Measurements from ENCODE around the gene NATD1.
A peak's percentile ranks its signal among the peaks of the same experiment; 100 is the strongest.

The NATD1 gene

DNA sequence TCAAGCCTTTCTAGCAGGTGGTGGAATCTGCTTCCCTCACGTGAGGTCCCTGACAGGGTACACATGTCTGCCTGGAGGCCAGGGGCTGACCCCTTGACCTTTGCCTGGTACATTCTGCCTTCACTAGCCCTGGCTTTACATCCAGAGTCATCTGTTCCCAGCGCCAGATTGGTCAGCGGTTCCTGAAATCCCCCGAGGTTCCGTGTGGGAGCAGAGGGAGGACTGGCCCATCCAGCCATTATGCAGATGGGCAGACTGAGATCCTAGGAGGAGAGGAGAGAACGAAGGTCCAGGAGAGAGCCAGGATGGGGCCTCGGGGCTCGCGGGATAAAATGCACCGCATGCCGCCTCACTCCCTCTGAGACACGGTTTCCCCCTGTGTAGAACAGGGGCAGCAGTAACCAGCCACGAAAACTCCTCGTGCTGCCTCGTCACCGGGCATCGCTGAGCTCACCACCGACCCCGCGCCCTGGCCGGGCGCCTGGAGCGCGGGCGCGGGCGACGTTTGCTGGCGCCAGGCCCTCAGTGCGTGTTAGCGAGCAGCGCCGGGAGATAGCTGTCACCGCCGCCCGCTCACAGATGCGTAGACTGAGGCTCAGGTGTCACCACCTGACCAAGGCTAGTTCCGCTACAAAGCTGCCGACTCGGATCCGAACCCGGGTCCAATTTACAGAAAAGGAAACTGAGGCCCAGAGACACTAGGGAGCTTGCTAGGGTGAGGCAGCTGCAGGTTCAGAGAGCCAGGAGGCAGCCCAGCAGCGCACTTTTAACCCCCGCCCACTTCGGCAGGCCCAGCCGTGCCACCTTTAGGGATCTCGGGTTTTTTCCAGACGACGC lies 30.5 kb upstream of the NATD1 start:
- Mint-ChIP-seq H3K4me3 (peak overlapping the region; percentile 90), H3K9me3 (no peaks in the 10 kb centered on the region), H3K36me3 (ENCODE audit: low read depth) (no peaks in the 10 kb centered on the region), H3K27ac (no peak overlapping the region), H3K27me3 (ENCODE audit: low read depth, poor library complexity) (peaks cover 51% of the 10 kb centered on the region), H3K4me1 (peaks cover 28% of the 10 kb centered on the region)
- DNase-seq = peak; percentile 31
- TF ChIP-seq CTCF (IDR thresholded peaks at IDR 0.05) = no peak

GRCh38 chr17:21282850-21283249 lies 29.6 kb upstream of the NATD1 start:
- Mint-ChIP-seq H3K4me3 (no peak overlapping the region), H3K4me1 (peaks cover 28% of the 10 kb centered on the region), H3K36me3 (ENCODE audit: low read depth) (no peaks in the 10 kb centered on the region), H3K9me3 (no peaks in the 10 kb centered on the region), H3K27ac (no peak overlapping the region), H3K27me3 (ENCODE audit: low read depth, poor library complexity) (peaks cover 59% of the 10 kb centered on the region)
- DNase-seq = no peak
- TF ChIP-seq CTCF (IDR thresholded peaks at IDR 0.05) = no peak

DNA sequence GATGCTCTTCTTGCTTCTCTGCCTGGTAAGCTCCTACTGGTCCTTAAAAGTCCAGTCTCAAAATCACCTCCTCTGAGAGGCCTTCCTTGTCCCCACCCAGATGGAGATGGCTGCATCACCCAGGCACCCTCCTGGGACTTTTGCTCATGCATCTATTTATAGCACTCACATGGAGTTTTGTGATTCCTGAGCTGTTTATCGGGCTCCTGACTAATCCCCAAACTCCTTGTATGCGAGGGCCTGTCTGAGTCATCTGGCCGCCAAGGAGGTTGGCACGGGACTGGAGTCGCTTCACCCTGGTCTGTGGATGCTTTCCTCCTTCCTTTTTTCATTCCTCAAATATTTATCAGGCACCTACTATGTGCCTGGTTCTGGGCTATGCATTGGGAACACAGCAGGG lies 29.0 kb upstream of the NATD1 start:
- no peak overlapping the region for H3K4me3 Mint-ChIP-seq
- no peaks in the 10 kb centered on the region for H3K36me3 Mint-ChIP-seq (ENCODE audit: low read depth)
- H3K4me1 Mint-ChIP-seq = peaks cover 22% of the 10 kb centered on the region
- H3K27me3 Mint-ChIP-seq (ENCODE audit: low read depth, poor library complexity) = peaks cover 65% of the 10 kb centered on the region
- no peak overlapping the region for H3K27ac Mint-ChIP-seq
- DNase-seq = no peak
- no peaks in the 10 kb centered on the region for H3K9me3 Mint-ChIP-seq
- TF ChIP-seq CTCF (IDR thresholded peaks at IDR 0.05) = no peak

DNA sequence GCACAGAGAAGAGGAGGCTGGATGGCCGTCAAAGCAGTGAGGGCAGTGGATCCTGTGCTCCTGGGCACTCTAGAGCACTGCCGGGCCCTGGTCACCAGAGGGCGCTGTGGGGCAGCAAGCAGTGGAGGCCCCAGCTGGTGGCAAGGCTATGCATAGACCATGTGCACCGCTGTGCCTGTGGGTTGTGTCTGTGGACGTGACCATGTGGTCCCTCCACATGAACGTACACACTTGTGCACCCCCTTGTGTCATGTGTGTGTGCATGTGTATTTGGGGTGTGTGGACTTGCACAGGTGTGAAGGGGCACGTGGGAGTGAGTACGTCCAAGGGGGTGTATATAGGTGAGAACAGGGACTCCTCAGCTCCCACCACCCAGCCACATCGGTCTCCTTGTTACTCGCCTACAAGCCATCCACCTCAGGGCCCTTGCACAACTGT lies 26.9 kb upstream of the NATD1 start:
- DNase-seq = peak; percentile 94
- no peak overlapping the region for H3K4me3 Mint-ChIP-seq
- H3K9me3 Mint-ChIP-seq = no peaks in the 10 kb centered on the region
- no peaks in the 10 kb centered on the region for H3K36me3 Mint-ChIP-seq (ENCODE audit: low read depth)
- peaks cover 79% of the 10 kb centered on the region for H3K27me3 Mint-ChIP-seq (ENCODE audit: low read depth, poor library complexity)
- H3K4me1 Mint-ChIP-seq = peaks cover 9% of the 10 kb centered on the region
- peak; percentile 98 for TF ChIP-seq CTCF (IDR thresholded peaks at IDR 0.05)
- H3K27ac Mint-ChIP-seq = no peak overlapping the region

DNA sequence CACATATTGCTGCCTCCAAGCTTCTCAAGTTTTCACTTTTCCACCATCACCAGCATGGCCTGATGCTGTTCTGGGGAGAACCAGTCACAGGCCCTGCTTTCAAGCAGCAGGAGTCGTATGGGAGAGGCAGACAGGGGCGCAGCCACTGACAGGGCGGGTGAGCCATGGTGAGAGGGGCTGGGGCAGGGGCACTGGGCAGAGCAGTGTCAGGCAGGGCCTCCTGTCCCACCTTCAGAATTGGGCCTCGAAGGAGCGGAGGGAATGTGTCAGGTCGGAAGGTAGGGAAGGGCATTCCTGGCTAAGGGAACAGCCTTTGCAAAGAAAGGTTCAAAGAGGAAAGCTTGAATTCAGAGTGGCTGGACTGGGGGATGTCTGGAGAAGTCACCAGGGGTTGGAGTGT lies 26.4 kb upstream of the NATD1 start:
- H3K36me3 Mint-ChIP-seq (ENCODE audit: low read depth) = no peaks in the 10 kb centered on the region
- no peak for DNase-seq
- H3K4me1 Mint-ChIP-seq = peaks cover 11% of the 10 kb centered on the region
- H3K27ac Mint-ChIP-seq = no peak overlapping the region
- H3K27me3 Mint-ChIP-seq (ENCODE audit: low read depth, poor library complexity) = peaks cover 83% of the 10 kb centered on the region
- TF ChIP-seq CTCF (IDR thresholded peaks at IDR 0.05) = no peak
- no peaks in the 10 kb centered on the region for H3K9me3 Mint-ChIP-seq
- no peak overlapping the region for H3K4me3 Mint-ChIP-seq

- no peak for DNase-seq
- Mint-ChIP-seq H3K27ac (no peak overlapping the region), H3K27me3 (ENCODE audit: low read depth, poor library complexity) (peaks cover 87% of the 10 kb centered on the region), H3K36me3 (ENCODE audit: low read depth) (no peaks in the 10 kb centered on the region), H3K9me3 (no peaks in the 10 kb centered on the region), H3K4me3 (no peak overlapping the region), H3K4me1 (peaks cover 11% of the 10 kb centered on the region)
- no peak for TF ChIP-seq CTCF (IDR thresholded peaks at IDR 0.05)
Observed at GRCh38 chr17:21279198-21279535, 26.0 kb upstream of the NATD1 start.

Data from nephron progenitor cell (in vitro differentiated cells).